Cerebellar nuclear complex (tissue), 1 donor: ENCODE measurements around the gene BGN.

Experiments
- DNase-seq, 2 experiments: peaks; one replicate each; lab custom pipeline; 2025; lab: John Stamatoyannopoulos, UW

The BGN gene

DNA sequence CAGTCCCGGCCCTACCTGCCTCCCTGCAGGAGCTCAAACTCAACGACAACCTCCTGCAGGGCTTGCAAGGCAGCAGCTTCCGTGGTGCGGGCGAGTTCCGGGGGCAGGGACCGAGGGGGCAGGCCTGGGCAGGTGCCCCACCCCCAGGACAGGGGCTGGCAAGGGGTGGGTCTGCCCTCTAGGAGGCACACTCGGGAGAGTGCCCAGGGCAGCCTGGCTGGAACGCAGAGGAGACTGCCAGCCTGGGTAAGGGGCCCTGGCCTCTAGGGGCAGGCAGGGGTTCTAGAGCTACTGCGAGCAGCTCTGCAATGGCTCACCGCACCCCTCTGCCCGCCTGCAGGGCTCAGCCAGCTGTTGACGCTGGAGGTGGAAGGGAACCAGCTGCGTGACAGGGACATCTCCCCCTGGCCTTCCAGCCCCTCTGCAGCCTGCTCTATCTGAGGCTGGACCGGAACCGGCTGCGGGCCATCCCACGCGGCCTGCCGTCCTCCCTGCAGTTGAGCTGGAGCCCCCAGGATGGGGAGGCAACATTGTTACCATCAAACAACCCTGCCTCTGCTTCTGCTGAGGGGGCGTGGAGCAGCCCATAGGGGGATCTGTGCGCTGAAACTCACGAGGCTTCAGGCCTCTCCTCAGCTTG lies 12.3 kb upstream of the BGN start:
- DNase-seq, result no peak

DNA sequence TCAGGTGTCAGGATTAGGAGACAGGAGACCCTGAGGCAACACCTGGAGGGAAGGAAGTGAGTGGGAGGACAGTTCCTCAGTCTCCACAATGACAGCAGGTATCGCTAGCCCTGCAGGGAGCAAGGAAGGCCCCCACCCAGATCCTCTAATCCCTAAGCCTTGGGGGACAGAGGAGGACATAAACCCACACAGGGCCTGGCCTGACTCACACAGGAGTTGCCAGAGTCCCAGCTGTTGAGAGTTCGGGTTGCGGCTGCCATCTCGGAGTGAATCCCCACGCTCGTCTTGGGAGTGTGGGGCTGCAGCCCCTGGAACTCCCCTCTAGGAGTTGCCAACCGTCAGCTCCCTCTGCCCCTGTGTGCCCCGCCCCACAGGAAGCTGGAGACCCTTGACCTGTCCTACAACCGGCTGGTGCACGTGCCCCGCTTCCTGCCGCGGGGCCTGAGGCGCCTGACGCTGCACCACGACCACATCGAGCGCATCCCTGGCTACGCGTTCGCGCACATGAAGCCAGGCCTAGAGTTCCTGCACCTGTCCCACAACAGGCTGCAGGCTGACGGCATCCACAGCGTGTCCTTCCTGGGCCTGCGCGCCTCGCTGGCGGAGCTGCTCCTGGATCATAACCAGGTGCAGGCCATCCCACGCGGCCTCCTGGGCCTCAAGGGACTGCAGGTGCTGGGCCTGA lies 9.2 kb upstream of the BGN start:
- no peak for DNase-seq

GRCh38 chrX:153486171-153486570 lies 8.6 kb upstream of the BGN start:
- no peak for DNase-seq

- DNase-seq, result no peak
Measured at GRCh38 chrX:153487590-153488071, 7.1 kb upstream of the BGN start.

GRCh38 chrX:153488231-153488914 lies 6.4 kb upstream of the BGN start:
- no peak for DNase-seq

DNA sequence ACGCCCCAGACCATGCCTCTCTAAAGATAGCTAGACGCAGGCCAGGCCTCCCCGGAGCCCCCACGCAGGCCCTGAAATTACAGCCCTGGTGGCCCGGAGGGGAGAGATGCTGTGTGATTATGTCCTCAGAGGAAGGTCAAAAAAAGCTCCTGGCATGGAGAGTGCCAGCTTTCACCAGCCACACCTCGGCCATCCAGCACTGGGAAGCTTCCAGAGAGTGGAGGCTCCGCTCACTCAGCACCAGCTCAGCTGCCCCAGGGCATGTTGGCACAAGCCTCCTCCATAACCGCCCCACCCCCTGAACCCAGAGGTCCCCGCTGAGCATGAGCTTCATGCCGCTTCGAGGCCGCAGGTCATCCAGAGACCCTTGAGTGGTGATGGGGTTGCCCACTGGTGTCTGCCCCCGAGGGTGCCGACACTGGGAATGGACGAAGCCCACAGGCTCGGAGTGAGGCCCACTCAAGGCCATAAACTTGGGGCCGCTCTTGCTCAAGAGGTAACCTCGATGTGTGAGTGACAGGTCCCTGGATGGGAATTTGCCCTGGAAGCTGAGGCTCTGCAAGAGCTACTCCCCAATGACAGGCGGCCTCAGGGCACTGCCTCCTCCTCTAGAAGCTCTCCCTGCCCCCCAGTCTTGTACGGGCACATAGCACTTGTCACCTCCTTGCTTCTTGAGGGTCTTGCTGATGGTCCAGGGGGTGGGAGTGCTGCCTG lies 4.4 kb upstream of the BGN start:
- no peak for DNase-seq

GRCh38 chrX:153491351-153491914 lies 3.3 kb upstream of the BGN start:
- DNase-seq, result no peak

DNA sequence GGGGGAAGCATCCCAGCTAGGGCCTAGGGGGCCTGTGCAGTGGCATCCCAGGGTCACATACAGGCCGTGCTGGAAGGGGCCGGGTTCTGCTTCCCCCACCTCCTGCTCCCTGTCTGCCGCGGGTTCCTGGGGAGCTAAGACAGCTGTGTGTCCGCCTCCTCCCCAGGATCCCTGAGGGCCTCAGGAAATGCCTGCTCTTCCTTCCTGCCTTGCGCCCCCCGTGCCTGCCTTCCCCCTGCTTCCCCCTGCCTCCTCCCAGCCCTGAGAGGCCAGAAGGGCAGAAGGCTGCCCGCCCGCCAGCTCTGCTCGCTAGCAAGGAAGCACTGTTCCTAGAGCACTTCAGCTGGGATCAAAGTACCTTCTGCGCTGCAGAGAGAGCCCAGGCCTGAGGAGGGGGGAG lies 2.9 kb upstream of the BGN start:
- DNase-seq, result no peak

DNA sequence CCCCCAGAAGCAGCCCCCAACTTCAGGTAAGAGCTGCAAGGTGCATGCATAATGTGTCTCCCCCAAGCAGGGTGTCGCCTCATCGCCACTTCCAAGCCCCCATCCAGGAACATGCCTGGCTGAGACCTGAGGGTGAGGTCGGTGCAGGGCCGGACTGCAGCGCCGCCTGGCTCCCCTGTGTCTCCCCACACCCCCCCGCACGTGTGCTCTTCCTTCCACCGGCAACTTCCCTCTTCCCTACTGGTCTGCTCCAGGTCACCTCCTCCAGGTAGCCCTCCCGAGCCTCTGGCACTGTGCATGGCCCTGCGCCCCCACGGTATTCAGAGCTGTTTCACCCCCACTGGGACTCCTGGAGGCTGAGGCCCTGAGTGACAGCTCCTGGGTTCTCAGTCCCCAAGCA lies 2.2 kb upstream of the BGN start:
- DNase-seq, result no peak

DNA sequence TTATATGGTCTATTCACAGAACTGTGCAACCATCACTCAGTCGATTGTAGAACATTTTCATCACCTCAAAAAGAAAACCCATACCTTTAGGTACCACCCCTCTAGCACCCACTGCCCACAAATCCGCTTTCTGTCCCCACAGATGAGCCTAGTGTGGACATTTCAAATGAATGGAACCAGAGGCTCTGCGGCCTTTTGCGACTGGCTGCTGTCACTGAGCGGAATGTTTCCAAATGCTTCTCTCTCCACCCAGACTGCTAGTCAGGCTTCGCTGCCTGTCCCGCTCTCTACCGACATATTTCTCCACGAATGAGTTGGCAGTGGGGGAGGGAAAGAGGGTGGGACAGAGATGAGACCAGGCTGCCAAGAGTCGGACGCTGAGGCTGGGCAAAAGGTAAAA lies 1.7 kb upstream of the BGN start:
- no peak for DNase-seq

- no peak for DNase-seq
Measured at GRCh38 chrX:153494061-153494460, 719 bp upstream of the BGN start.

GRCh38 chrX:153495362-153495751 lies 577 bp downstream of the BGN start:
- no peak for DNase-seq

- DNase-seq, result no peak
Measured at GRCh38 chrX:153495903-153496589, 1.3 kb downstream of the BGN start.

- DNase-seq, result no peak
Measured at GRCh38 chrX:153496590-153496959, 1.8 kb downstream of the BGN start.

GRCh38 chrX:153498453-153498852 lies 3.7 kb downstream of the BGN start:
- DNase-seq, result no peak

- no peak for DNase-seq
Measured at GRCh38 chrX:153499341-153499740, 4.6 kb downstream of the BGN start.

DNA sequence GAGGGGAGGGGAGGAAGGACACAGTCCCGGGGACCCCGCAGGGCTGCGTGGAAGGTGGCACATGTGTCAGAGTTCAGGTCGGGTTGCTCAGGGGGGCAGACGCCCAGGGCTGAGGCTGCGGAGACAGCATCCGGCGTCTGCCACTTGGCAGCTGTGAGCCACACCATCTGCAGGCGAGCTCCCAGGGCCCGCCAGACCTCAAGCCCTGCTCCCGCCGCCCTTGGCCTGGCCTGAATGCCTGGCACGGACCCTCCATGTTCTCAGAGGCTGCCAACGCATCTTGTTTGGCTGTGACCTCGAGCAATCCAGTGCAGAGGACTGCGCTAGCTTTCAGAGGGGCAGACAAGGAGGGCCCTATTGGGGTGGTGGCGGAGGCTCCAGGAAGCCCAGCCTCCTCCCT lies 5.1 kb downstream of the BGN start:
- no peak for DNase-seq

DNA sequence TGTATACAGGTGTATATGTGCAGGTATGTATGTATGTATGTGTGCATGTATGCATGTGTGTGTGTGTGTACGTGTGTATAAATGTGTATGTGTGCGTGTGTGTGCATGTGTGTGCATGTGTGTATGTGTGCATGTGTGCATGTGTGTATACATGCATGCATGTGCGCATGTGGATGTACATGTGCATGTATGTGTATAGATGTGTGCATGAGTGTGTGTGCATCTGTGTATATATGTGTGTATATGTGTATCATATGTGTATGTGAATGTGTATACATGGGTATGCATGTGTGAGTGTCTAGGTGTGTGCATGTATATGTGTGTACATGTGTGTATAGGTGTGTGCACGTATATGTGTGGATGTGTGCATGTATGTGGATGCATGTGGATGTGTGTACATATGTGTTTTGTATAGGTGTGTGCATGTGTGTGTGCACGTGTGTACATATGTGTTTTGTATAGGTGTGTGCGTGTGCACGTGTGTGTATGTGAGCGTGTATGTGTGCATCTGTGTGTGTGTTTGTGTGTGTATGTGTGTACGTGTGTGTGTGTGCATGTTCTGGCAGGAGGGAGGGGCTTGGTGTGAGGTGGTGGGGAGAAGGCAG lies 6.0 kb downstream of the BGN start:
- no peak for DNase-seq

DNA sequence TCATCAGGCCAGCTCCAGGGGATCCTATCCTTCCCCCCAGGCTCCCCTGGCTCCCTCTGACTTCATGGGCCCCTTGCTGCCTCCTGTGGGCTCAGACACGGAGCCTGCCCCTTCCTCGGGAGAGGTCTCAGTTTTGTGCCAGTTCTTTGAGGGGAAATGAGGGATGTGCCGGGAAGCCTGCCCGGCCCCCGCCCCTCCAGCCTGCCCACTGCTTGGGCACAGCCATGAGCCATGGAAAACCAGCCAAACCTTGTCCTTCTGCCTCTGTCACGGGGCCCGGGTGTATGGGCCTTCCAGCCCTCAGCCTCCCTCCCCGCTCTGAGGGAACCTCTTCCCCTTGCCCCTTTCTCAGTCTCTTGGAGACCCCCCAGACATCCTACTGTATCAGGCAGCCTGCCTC lies 6.8 kb downstream of the BGN start:
- no peak for DNase-seq

DNA sequence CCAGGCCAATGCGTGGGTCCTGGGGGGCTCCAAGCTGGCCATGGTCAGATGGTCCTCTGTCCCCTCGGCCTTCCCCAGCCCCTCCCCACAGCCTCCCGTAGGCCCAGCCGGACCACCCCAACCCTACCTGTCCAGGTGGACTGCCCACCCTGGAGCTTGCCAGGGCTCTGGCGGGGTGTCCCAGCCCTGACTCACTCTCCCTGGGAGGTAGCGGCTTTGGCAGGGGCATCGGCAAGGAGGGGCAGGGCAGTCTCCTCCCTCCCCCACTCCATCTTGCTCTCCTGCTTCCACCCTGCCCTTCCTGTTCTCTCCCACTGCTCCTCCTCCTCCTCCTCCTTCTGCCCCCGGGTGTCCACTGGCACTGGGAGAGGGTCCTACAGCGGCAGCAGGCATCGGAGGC lies 7.4 kb downstream of the BGN start:
- no peak for DNase-seq

DNA sequence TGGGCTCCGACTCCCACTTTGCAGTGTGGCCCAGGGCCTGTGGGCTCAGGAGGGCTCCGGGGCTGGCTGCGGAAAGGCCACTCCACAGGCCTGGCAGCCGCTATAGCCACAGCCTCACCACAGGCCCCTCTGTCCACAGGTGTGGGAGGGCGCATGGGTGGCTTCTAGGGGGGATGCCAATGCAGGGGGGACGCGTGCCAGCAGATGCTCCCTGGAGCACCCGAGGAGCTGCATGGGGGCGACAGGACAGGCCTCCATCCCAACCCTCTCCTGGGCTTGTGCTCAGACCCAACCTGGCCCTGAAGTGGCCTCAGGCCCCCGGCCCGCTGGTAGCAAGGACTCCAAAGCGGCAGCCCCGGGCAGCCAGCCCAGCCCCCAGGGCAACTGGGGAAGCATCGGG lies 8.0 kb downstream of the BGN start:
- DNase-seq, result no peak
